LNCAP (cell line): ENCODE data around the gene PXDC1.
A peak's percentile ranks its signal among the peaks of the same experiment; 100 is the strongest.

Experiments used
- CTCF ChIP-seq: fragments of 450-650 bp; IDR thresholded peaks from 2 replicates; pipeline ENCODE4 v1.5.1; 2017; ENCODE audit warnings: mild to moderate bottlenecking

PXDC1 gene

GRCh38 chr6:3749977-3750316 is 1.6 kb downstream of the PXDC1 start:
- no peak for TF ChIP-seq CTCF

- TF ChIP-seq CTCF: no peak
Measured at GRCh38 chr6:3749067-3749841, 2.3 kb downstream of the PXDC1 start.

- TF ChIP-seq CTCF: peak; percentile 67
Measured at GRCh38 chr6:3748208-3749066, 3.1 kb downstream of the PXDC1 start.

GRCh38 chr6:3747100-3747737 is 4.3 kb downstream of the PXDC1 start:
- TF ChIP-seq CTCF: no peak

GRCh38 chr6:3746696-3747095 is 4.8 kb downstream of the PXDC1 start:
- no peak for TF ChIP-seq CTCF

- no peak for TF ChIP-seq CTCF
Measured at GRCh38 chr6:3746119-3746691, 5.3 kb downstream of the PXDC1 start.

GRCh38 chr6:3745566-3746118 is 5.9 kb downstream of the PXDC1 start:
- TF ChIP-seq CTCF: no peak
